NCI-H2107 treated with DMSO at 0.1 percent for 48 hours (cell line): ENCODE results near the gene VTI1A.
"Not testable (repeated sequence)": the region's sequence is repeated elsewhere in the genome, so short reads cannot be mapped to it uniquely, and the experiment has no call there.

ENCODE experiments used
- DNase-seq: peaks from one replicate; lab custom pipeline; 2025; ENCODE audit not compliant: unreplicated experiment; lab: John Stamatoyannopoulos, UW

VTI1A gene

GRCh38 chr10:112848868-112849430, 401.9 kb downstream of the VTI1A start:
- DNase-seq = no peak

- DNase-seq = no peak
Observed at GRCh38 chr10:112849546-112849945, 402.5 kb downstream of the VTI1A start.

- DNase-seq = no peak
Observed at GRCh38 chr10:112851181-112851580, 404.2 kb downstream of the VTI1A start.

- no peak for DNase-seq
Observed at GRCh38 chr10:112851588-112852211, 404.7 kb downstream of the VTI1A start.

GRCh38 chr10:112852306-112852705, 405.3 kb downstream of the VTI1A start:
- no peak for DNase-seq

GRCh38 chr10:112855134-112855533, 408.1 kb downstream of the VTI1A start:
- DNase-seq = no peak

GRCh38 chr10:112857493-112857892, 410.5 kb downstream of the VTI1A start:
- no peak for DNase-seq

GRCh38 chr10:112858986-112859651, 412.1 kb downstream of the VTI1A start:
- DNase-seq = no peak

- DNase-seq = no peak
Observed at GRCh38 chr10:112859793-112860192, 412.8 kb downstream of the VTI1A start.

- not testable (repeated sequence) for DNase-seq
Observed at GRCh38 chr10:112863461-112863860, 416.4 kb downstream of the VTI1A start.
